GM12878 (cell line): ENCODE results near the gene CCT6B. TPM values are rescaled to one million over a fixed set of nuclear protein-coding genes. Genes with fewer than 3 reads are reported as not detected.

Source experiments
- ATAC-seq: fragments of 200-7000 bp; cut with Tn5 transposase; 3 replicates; pipeline ENCODE4 v1.9.1; 2020; ENCODE audit warnings: mild to moderate bottlenecking, moderate library complexity
- BruUV-seq: library from RNA; stranded (reverse); fragments of 400-500 nt; replicated peaks from 2 replicates; lab custom pipeline; 2021; lab: Mats Ljungman, UMichigan
- CTCF ChIA-PET: fragments of 300-600 bp; sonication (Branson Sonifier 250); formaldehyde crosslinking; extraction: SDS; loops from one replicate; lab custom pipeline; 2021; ENCODE audit warnings: inconsistent platforms; lab: Yijun Ruan, JAX
- POLR2A ChIA-PET: fragments of 350-600 bp; formaldehyde crosslinking; extraction: SDS; loops from one replicate; lab custom pipeline; 2021; ENCODE audit warnings: inconsistent platforms; lab: Charles Lee
- RAD21 ChIA-PET: fragments of 300-600 bp; sonication (Branson Sonifier 250); formaldehyde crosslinking; loops from one replicate; lab custom pipeline; 2023; ENCODE audit warnings: antibody characterized with exemption; ENCODE audit not compliant: unreplicated experiment; lab: Charles Lee
- SMC1A ChIA-PET: fragments of 300-600 bp; sonication (Branson Sonifier 250); formaldehyde crosslinking; loops from one replicate; lab custom pipeline; 2023; ENCODE audit not compliant: unreplicated experiment, uncharacterized antibody; lab: Charles Lee
- DNase-seq: peaks from one replicate; pipeline ENCODE4 v3.0.0-alpha.2; 2011; ENCODE audit warnings: low read depth, low spot score
- FAIRE-seq: peaks from 3 replicates; lab custom pipeline; 2011; peaks lifted over from hg19 to GRCh38; lab: Jason Lieb, UNC
- H2AFZ ChIP-seq: 2 replicates; pipeline ENCODE4 v1.6.0; 2011; ENCODE audit warnings: low read depth, low read length, control low read depth; ENCODE audit not compliant: control insufficient read depth
- H3K27ac ChIP-seq: 2 replicates; pipeline ENCODE4 v1.5.1; 2011; ENCODE audit warnings: control low read depth; ENCODE audit not compliant: control insufficient read depth, insufficient read depth
- H3K27me3 ChIP-seq, 2 experiments: replicated peaks in 1 of 2; 2 replicates each; pipeline versions ENCODE4 v1.6.0 to v1.6.1; 2011; ENCODE audit warnings: low read length in 1 of 2; ENCODE audit not compliant: control insufficient read depth in 2 of 2, insufficient read depth in 2 of 2
- H3K36me3 ChIP-seq, 2 experiments: 2 replicates each; pipeline ENCODE4 v1.5.1; 2011; ENCODE audit warnings: low read length in 1 of 2; ENCODE audit not compliant: control insufficient read depth in 2 of 2, insufficient read depth in 2 of 2
- H3K4me1 ChIP-seq: 2 replicates; pipeline ENCODE4 v1.6.1; 2011; ENCODE audit warnings: mild to moderate bottlenecking, low read length, moderate library complexity, mixed read lengths; ENCODE audit not compliant: control insufficient read depth, insufficient read depth
- H3K4me2 ChIP-seq: 2 replicates; pipeline ENCODE4 v1.6.0; 2011; ENCODE audit warnings: control low read depth; ENCODE audit not compliant: control insufficient read depth, insufficient read depth
- H3K4me3 ChIP-seq: fragments of 200-600 bp; sonication (generic); 2 replicates; pipeline ENCODE4 v1.5.1; 2016
- H3K79me2 ChIP-seq: 2 replicates; pipeline ENCODE4 v1.6.0; 2011; ENCODE audit warnings: low read length; ENCODE audit not compliant: control insufficient read depth, insufficient read depth
- H3K9ac ChIP-seq: 2 replicates; pipeline ENCODE4 v1.8.0; 2011; ENCODE audit warnings: low read length, control low read depth, mixed read lengths; ENCODE audit not compliant: control insufficient read depth, insufficient read depth
- H3K9me3 ChIP-seq: replicated peaks from 3 replicates; pipeline ENCODE4 v1.5.1; 2011; ENCODE audit warnings: mild to moderate bottlenecking, low read length; ENCODE audit not compliant: control insufficient read depth, insufficient read depth
- H4K20me1 ChIP-seq: 2 replicates; pipeline ENCODE4 v1.6.0; 2011; ENCODE audit not compliant: control insufficient read depth, insufficient read depth
- ATF7 ChIP-seq: fragments of 450-650 bp; IDR thresholded peaks from 2 replicates; pipeline ENCODE4 v1.6.1; 2016; ENCODE audit warnings: low read depth, mild to moderate bottlenecking
- BCL11A ChIP-seq: IDR thresholded peaks from 2 replicates; pipeline ENCODE4 v1.6.1; 2011; ENCODE audit warnings: low read depth, low read length
- CEBPB ChIP-seq, 2 experiments: fragments of 150-350 bp in 1 of 2; IDR thresholded peaks; 2 replicates each; pipeline ENCODE4 v1.6.1; 2012 to 2014; ENCODE audit warnings: low read depth in 2 of 2, low read length in 2 of 2, borderline replicate concordance in 1 of 2, inconsistent platforms in 1 of 2
- GABPA ChIP-seq: IDR thresholded peaks from 2 replicates; pipeline ENCODE4 v1.6.1; 2014; ENCODE audit warnings: antibody characterized with exemption, low read depth, mild to moderate bottlenecking, inconsistent platforms
- MYB ChIP-seq: fragments of 150-350 bp; IDR thresholded peaks from 2 replicates; pipeline ENCODE4 v1.6.1; 2014; ENCODE audit warnings: mild to moderate bottlenecking, low read depth, low read length, borderline replicate concordance
- NKRF ChIP-seq: fragments of 450-650 bp; conservative IDR thresholded peaks from 2 replicates; pipeline ENCODE4 v1.6.1; 2017; ENCODE audit warnings: mild to moderate bottlenecking, moderate library complexity
- POLR2AphosphoS2 ChIP-seq: IDR thresholded peaks from 2 replicates; pipeline ENCODE4 v1.6.1; 2011; ENCODE audit warnings: low read depth, mild to moderate bottlenecking, low read length, improper control_type of control experiment, moderate library complexity
- POU2F2 ChIP-seq: IDR thresholded peaks from 3 replicates; pipeline ENCODE4 v1.6.1; 2011; ENCODE audit warnings: low read depth, mild to moderate bottlenecking, low read length, borderline replicate concordance
- RUNX3 ChIP-seq: IDR thresholded peaks from 2 replicates; pipeline ENCODE4 v1.6.1; 2012; ENCODE audit warnings: low read length, inconsistent platforms
- SMC3 ChIP-seq: IDR thresholded peaks from 2 replicates; pipeline ENCODE4 v1.6.1; 2011; ENCODE audit warnings: low read length, improper control_type of control experiment, borderline replicate concordance
- SPI1 ChIP-seq: IDR thresholded peaks from 2 replicates; pipeline ENCODE4 v1.6.1; 2011; ENCODE audit warnings: low read depth, mild to moderate bottlenecking, low read length, moderate library complexity, borderline replicate concordance; ENCODE audit not compliant: insufficient read depth
- TCF12 ChIP-seq: IDR thresholded peaks from 2 replicates; pipeline ENCODE4 v1.6.1; 2011; ENCODE audit warnings: low read depth, mild to moderate bottlenecking, low read length
- USF2 ChIP-seq: IDR thresholded peaks from 2 replicates; pipeline ENCODE4 v1.6.1; 2011; ENCODE audit warnings: low read depth, low read length, improper control_type of control experiment, borderline replicate concordance
- YY1 ChIP-seq: IDR thresholded peaks from 2 replicates; pipeline ENCODE4 v1.6.1; 2011; ENCODE audit warnings: low read depth, mild to moderate bottlenecking, low read length
- ZBED1 ChIP-seq: IDR thresholded peaks from 2 replicates; pipeline ENCODE4 v1.6.1; 2016; ENCODE audit warnings: borderline replicate concordance
- WGBS: methylation state at CpG from one replicate; pipeline ENCODE4 v1.1.6; 2016; ENCODE audit warnings: low lambda C conversion rate; ENCODE audit not compliant: insufficient replicate concordance, insufficient coverage; ENCODE audit errors: missing lambda C conversion rate; 5-methylcytosine and 5-hydroxymethylcytosine counted together
- in situ Hi-C: fragments of 300-500 bp; cut with MboI; formaldehyde crosslinking; loops from 9 replicates; pipeline ENCODE4 v1.14.3; 2018; ENCODE audit warnings: mixed read lengths
- intact Hi-C: fragments of 100-400 bp; cut with micrococcal nuclease; formaldehyde crosslinking; loops from one replicate; pipeline ENCODE4 v1.14.2; 2022; ENCODE audit not compliant: unreplicated experiment
- polyA plus RNA-seq, 11 experiments: library from polyadenylated mRNA; depleted of rRNA in 4 of 11; unstranded in 6 of 11; stranded (reverse) in 5 of 11; fragments of >200 nt; fragmentation: Nextera tagmentation in 4 of 11; fragmentation: Illumina TruSeq in 1 of 11; extraction: Ambion mirVana in 4 of 11; extraction: Trizol in 1 of 11; gene quantifications; 1 replicate in 1 of 11; 2 replicates in 10 of 11; pipeline versions ENCODE4 v1.2.1 to v1.2.3, GENCODE V29; 2011 to 2016; ENCODE audit warnings: inconsistent platforms in 2 of 11, missing spikeins in 2 of 11, low read depth in 1 of 11
- total RNA-seq, 4 experiments: library from RNA; depleted of rRNA in 3 of 4; stranded (reverse); fragments of >200 nt in 3 of 4; fragmentation: Illumina TruSeq in 1 of 4; extraction: Trizol in 1 of 4; gene quantifications; 2 replicates each; pipeline versions ENCODE4 v1.2.1 to v1.2.3, GENCODE V29; 2013 to 2021
- TF ChIP-seq, protein P1 (sequence below): fragments of 450-650 bp; IDR thresholded peaks from 2 replicates; pipeline ENCODE4 v1.6.1; 2017; ENCODE audit warnings: low read depth, mild to moderate bottlenecking, moderate library complexity
- TF ChIP-seq, protein P2 (sequence below): fragments of 450-650 bp; IDR thresholded peaks from 2 replicates; pipeline ENCODE4 v1.6.1; 2017; ENCODE audit warnings: borderline replicate concordance

CCT6B gene
- total and polyA plus RNA-seq, 10 of the 15 experiments (the other 5 are each of a cell fraction or from before 2014, with no cell fraction given) = 1.6 to 6.1 (median 2.6) TPM

DNA sequence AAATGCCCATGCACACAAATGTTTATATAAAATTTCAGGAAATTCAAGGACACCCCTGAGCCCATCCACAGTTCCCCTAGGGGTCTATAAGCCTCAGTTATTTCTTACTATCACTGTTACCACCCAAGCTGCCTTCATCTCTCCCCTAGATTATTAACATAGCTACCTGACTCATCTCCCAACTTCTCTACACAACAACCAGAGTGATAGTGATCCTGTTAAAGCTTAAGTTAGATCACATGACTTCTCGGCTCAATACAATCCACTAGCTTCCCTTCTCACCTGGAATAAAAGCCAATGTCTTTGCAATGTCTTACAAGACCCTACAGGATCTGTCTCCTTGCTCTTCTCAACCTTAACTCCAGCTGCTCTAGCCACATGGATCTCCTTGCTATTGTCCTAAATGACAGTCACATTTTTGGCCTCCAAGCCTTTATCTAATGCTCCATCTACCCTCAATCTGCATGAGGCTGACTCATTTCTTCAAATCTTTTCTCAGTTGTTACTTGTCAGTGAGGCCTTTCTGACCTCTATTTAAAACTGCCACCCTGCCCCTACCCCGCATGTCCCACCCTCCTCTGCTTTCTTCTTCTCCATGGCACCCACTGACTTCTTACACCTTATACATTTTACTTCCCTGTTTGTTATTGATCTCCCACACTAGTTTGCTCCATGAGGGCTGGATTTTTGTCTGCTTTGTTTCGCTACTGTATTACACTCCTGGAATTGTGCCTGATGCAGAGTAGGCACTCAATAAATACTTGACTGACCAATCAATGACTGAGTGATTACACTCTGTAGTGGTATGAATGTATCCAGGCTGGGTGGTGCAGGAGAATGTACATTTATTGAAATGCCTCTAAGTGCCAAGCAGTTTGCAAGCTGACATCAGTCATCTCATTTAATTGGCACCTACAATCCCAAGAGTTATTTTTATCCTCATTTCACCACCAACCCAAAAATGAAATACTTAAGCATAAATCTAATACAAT lies 13.8 kb upstream of the CCT6B start:
- ChIA-PET RAD21 (no interaction called here), POLR2A (interaction anchor here (1.4 to 1.8 kb wide), 2 partner anchors 11 kb away, joined by 3 to 5 read pairs; no protein-coding TSS in a partner anchor), CTCF (interaction anchor here (0.9 to 2.2 kb wide), 4 partner anchors 9 to 144 kb away, joined by 3 to 14 read pairs (median 4); partner anchors contain the start of gene RAD51D), SMC1A (interaction anchor here (1.1 kb wide), 1 partner anchor 11 kb away, joined by 4 read pairs; no protein-coding TSS in a partner anchor)
- Histone ChIP-seq H3K4me2 (no peak overlapping the region), H3K9ac (no peak overlapping the region), H3K4me3 (no peak overlapping the region), H2AFZ (no peak overlapping the region), H4K20me1 (no peaks in the 10 kb centered on the region), H3K27me3 (no peaks in the 10 kb centered on the region), H3K36me3 (no peaks in the 10 kb centered on the region), H3K9me3 (no peaks in the 10 kb centered on the region), H3K27ac (no peak overlapping the region)
- intact Hi-C loops (no loop called here), in situ Hi-C loops (no loop called here)
- DNase-seq (no peak), FAIRE-seq (no peak), ATAC-seq (no peak)
- TF ChIP-seq RUNX3 = no peak
- no peak for TF ChIP-seq MYB
- TF ChIP-seq, protein P1, sequence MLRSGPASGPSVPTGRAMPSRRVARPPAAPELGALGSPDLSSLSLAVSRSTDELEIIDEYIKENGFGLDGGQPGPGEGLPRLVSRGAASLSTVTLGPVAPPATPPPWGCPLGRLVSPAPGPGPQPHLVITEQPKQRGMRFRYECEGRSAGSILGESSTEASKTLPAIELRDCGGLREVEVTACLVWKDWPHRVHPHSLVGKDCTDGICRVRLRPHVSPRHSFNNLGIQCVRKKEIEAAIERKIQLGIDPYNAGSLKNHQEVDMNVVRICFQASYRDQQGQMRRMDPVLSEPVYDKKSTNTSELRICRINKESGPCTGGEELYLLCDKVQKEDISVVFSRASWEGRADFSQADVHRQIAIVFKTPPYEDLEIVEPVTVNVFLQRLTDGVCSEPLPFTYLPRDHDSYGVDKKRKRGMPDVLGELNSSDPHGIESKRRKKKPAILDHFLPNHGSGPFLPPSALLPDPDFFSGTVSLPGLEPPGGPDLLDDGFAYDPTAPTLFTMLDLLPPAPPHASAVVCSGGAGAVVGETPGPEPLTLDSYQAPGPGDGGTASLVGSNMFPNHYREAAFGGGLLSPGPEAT = no peak
- no peak for TF ChIP-seq BCL11A
- TF ChIP-seq TCF12 = no peak
- no peak for TF ChIP-seq ZBED1
- no peak for TF ChIP-seq SPI1
- TF ChIP-seq SMC3 = no peak
- TF ChIP-seq POU2F2 = no peak
- no peak for TF ChIP-seq USF2
- no peak for TF ChIP-seq POLR2AphosphoS2
- TF ChIP-seq NKRF = no peak
- TF ChIP-seq, protein P2, sequence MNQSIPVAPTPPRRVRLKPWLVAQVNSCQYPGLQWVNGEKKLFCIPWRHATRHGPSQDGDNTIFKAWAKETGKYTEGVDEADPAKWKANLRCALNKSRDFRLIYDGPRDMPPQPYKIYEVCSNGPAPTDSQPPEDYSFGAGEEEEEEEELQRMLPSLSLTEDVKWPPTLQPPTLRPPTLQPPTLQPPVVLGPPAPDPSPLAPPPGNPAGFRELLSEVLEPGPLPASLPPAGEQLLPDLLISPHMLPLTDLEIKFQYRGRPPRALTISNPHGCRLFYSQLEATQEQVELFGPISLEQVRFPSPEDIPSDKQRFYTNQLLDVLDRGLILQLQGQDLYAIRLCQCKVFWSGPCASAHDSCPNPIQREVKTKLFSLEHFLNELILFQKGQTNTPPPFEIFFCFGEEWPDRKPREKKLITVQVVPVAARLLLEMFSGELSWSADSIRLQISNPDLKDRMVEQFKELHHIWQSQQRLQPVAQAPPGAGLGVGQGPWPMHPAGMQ = no peak
- TF ChIP-seq YY1 = no peak
- TF ChIP-seq CEBPB (IDR thresholded peaks at IDR 0.05; ENCODE audit: borderline replicate concordance in 1 of 2, low read depth in 2 of 2, low read length in 2 of 2) = no peak
- TF ChIP-seq GABPA = no peak
- TF ChIP-seq ATF7 = no peak
- TF ChIP-seq, all 136 proteins: peak for 0
- H3K4me1 ChIP-seq = peaks cover 6% of the 10 kb centered on the region
- no peaks in the 10 kb centered on the region; the same call in 1 of the 2 replicates for H3K79me2 ChIP-seq
- BruUV-seq = no TSS peak
- 37% methylated on average over 3 of the region's 3 CpGs for WGBS
